Mucosa of descending colon (tissue), 3 donors: ENCODE data around the gene PPP6R3. TPM values are rescaled to one million over a fixed set of nuclear protein-coding genes. Genes with fewer than 3 reads are reported as not detected.

Experiments used
- ATAC-seq: fragments of 200-7000 bp; cut with Tn5 transposase; one replicate; pipeline ENCODE4 v1.9.1; 2020; ENCODE audit warnings: mild to moderate bottlenecking, moderate library complexity
- DNase-seq, 3 donors: peaks; one replicate each; pipeline ENCODE4 v3.0.0-alpha.2; 2020
- H3K36me3 ChIP-seq: fragments of 200-600 bp; one replicate; pipeline ENCODE4 v1.8.0; 2021; ENCODE audit warnings: low read depth, mild to moderate bottlenecking
- H3K4me1 ChIP-seq: fragments of 200-600 bp; one replicate; pipeline ENCODE4 v1.8.0; 2021; ENCODE audit warnings: low read depth, mild to moderate bottlenecking
- H3K4me3 ChIP-seq: fragments of 200-600 bp; one replicate; pipeline ENCODE4 v1.8.0; 2021; ENCODE audit warnings: mild to moderate bottlenecking
- H3K9me3 ChIP-seq: fragments of 200-600 bp; one replicate; pipeline ENCODE4 v1.8.0; 2021; ENCODE audit warnings: mild to moderate bottlenecking
- CTCF ChIP-seq: fragments of 200-600 bp; IDR thresholded peaks from one replicate; pipeline ENCODE4 v1.8.0; 2022; ENCODE audit warnings: antibody characterized with exemption, mild to moderate bottlenecking
- intact Hi-C, 2 donors: fragments of 100-400 bp; cut with DNase I in 1 of 2; cut with micrococcal nuclease in 1 of 2; formaldehyde crosslinking; loops; one replicate each; pipeline versions ENCODE4 v1.11.0 to v1.11.1; 2022; cut with DNase I, micrococcal nuclease
- total RNA-seq, 3 donors: library from RNA; stranded (reverse); fragmentation: NEBNext Ultra II Directional in 2 of 3; extraction: Animal tissue kit (Norgen Biotek cat#: 25700) in 2 of 3; gene quantifications; one replicate each; pipeline versions ENCODE4 v1.2.1 to v1.2.4, GENCODE V29; 2021 to 2023
- donor health status: DM: no; HTN: no; CAD: no; lungs with moderate emphysema.
- donor health status: DM: no; HTN: no; CAD: no.
- donor health status: DM: no; HTN: yes; CAD: no.

The PPP6R3 gene
- total RNA-seq, 3 donors from 2014 or later = 107 to 141 (median 115) TPM

- H3K36me3 ChIP-seq = peaks cover 8% of the 10 kb centered on the region
- H3K4me1 ChIP-seq = no peaks in the 10 kb centered on the region
- no peak for DNase-seq
- no peaks in the 10 kb centered on the region for H3K9me3 ChIP-seq
- no peak overlapping the region for H3K4me3 ChIP-seq
- intact Hi-C loops = no loop called here
- no peak for TF ChIP-seq CTCF
- ATAC-seq = peak; percentile 60
Measured at GRCh38 chr11:68436985-68437926, 23.3 kb upstream of the PPP6R3 start.

- Histone ChIP-seq H3K4me3 (no peak overlapping the region), H3K4me1 (no peaks in the 10 kb centered on the region), H3K9me3 (no peaks in the 10 kb centered on the region), H3K36me3 (peaks cover 8% of the 10 kb centered on the region)
- no peak for TF ChIP-seq CTCF
- DNase-seq = no peak
- intact Hi-C loops = no loop called here
- no peak for ATAC-seq
Measured at GRCh38 chr11:68437927-68438657, 22.5 kb upstream of the PPP6R3 start.

DNA sequence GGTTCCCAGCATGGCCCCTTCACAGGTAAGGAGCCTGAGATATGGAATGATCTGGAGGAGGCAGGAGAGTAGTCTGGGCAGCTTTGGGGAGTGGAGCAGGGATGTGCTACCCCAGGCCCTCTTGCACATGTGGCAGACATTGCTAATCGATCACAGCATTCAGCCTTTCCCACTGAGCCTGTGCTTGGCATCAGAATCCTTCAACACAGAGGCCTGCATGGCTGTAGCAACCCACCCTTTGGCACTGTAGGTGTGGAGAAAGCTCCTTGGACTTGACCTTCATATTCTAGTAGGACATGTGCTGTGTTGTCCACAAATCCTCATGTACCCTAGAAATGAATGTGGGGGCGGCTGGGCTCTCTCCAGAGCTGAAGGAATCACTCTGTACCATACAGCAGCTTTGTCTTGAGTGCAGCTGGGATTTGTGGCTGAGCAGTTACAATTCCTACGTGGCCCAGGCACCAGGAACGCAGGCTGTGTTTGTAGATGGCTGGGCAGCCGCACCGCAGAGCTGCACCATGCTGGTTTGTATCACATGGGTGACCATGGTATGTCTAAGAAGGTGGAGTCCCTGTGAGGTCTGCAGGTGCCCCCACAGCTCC, 21.8 kb upstream of the PPP6R3 start:
- no peak for TF ChIP-seq CTCF

DNA sequence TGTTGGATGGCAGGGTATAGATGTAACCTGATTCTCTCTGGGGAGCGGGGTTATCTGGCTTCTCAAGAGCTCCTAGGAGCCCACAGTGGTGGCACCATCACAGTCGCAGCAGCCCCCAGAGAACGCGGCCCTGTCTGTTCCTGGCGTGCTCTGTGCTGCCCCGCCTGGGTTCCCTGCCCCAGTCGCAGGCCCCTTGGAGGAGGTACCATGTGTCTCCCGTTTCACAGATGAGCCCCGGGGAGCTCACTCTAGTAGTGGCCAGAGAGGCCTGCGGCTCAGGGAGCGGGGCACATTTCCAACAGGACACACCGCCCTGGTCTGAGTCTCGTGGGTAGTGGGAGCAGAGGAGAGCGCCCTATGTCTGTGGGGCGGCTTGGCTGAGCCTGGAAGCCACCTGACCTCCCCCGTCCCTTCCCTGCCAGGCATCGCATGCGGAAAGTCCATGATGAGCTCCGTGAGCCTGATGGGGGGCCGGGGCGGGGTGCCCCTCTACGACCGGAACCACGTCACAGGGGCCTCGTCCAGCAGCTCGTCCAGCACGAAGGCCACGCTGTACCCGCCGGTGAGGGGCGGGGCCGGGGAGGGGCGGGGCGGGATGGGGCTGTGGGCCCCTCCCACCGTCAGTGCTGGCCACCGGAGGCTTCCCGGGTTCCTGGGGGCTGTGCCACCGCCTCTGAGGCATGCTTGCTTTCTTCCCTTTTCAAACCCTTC, 21.0 kb upstream of the PPP6R3 start:
- TF ChIP-seq CTCF = no peak
- Histone ChIP-seq H3K9me3 (no peaks in the 10 kb centered on the region), H3K36me3 (peaks cover 8% of the 10 kb centered on the region), H3K4me3 (no peak overlapping the region), H3K4me1 (no peaks in the 10 kb centered on the region)
- DNase-seq (peak in 1 of 3 donors; percentile 61), ATAC-seq (peak; percentile 32)
- intact Hi-C loops = no loop called here

More for the DNA sequence above, 21.8 kb upstream of the PPP6R3 start:
- Histone ChIP-seq H3K36me3 (peaks cover 8% of the 10 kb centered on the region), H3K4me1 (no peaks in the 10 kb centered on the region), H3K4me3 (no peak overlapping the region), H3K9me3 (no peaks in the 10 kb centered on the region)
- intact Hi-C loops = no loop called here
- ATAC-seq = no peak
- DNase-seq = no peak

DNA sequence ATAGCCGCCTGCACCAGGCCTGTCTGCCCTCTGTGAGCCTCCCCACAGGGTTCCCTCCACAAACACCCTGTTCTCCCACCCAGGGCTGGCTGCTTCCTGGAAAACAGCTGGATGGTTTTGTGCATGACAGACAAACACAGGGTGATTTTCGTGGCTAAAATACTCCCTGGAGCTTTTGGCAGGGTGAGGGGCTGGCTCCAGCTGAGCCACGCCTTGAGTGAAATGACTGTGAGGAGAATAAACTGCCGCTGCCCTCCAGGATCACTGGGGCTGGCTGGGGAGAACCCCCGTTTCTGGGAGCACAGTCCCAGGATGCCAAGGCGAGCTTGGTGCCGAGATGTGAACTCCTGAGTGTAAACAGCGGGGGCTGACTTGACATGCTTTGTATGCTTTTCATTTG, 20.3 kb upstream of the PPP6R3 start:
- Histone ChIP-seq H3K4me1 (no peaks in the 10 kb centered on the region), H3K36me3 (peaks cover 8% of the 10 kb centered on the region), H3K9me3 (no peaks in the 10 kb centered on the region), H3K4me3 (no peak overlapping the region)
- ATAC-seq (no peak), DNase-seq (no peak)
- no peak for TF ChIP-seq CTCF
- intact Hi-C loops = no loop called here
